Heart left ventricle (tissue), 13 donors: Measurements from ENCODE around the gene FGF2.

Experiments used
- POLR2A ChIP-seq, 2 donors: fragments of 450-650 bp; IDR thresholded peaks; one replicate each; pipeline ENCODE4 v1.6.1; 2017; ENCODE audit warnings: antibody characterized with exemption in 2 of 2, mild to moderate bottlenecking in 2 of 2, moderate library complexity in 2 of 2
- TF ChIP-seq, protein P1 (sequence below), 12 donors: fragments of 200-600 bp; sonication (generic) in 4 of 12; IDR thresholded peaks; one replicate each; pipeline versions ENCODE4 v1.5.0 to v1.8.0; 2018 to 2022; ENCODE audit warnings: antibody characterized with exemption in 12 of 12, mild to moderate bottlenecking in 5 of 12
- donor health status: ischemic (EF 13 %, LVEDD 7.1; RV severe dilation, severe dysfunction).
- donor health status: DM: no; HTN: yes; CAD: no.
- donor health status: DM: no; HTN: no; CAD: no.
- donor health status: ischemic (EF 25% LVEDD 6.9; RV normal size, moderate dysfunction).
- donor health status: ischemic (EF 25% LVEDD 5.7; RV mildly dilated, moderate dysfunction).
- donor health status: ischemic (EF 35%, LVEDD 5.7; RV mildly dilated, moderate dysfunction).
- donor health status: nonischemic (EF 11% LVEDD 7.7; RV severe dilation, severe dysfunction).
- donor health status: DM: yes; HTN: yes; CAD: no.
- donor health status: PGD.
- donor health status: ischemic (EF 29% LVEDD 5.4; RV normal size, mild dysfunction).
- donor health status: nonischemic (EF 23%, LVEDD 6.1; RV moderate dilation, normal function).

DNA sequence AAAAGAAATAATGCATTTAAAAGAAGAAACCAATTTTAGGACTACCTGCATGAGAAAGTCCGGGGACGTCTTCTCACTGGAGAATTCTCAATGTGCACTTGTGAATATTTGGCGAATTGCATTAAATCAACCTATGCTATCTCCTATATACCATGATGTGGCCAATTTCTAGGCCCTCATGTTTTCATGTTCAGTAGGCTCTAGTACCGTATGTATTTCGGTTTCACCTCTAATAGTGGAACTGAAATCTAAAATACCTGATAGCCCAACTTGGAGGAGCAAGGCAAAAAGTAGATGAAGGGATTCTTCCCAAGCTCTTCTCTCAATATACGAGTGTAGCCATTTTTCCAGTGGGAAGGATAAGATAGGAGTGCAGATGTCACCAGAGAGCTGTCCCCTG lies 11.4 kb upstream of the FGF2 start:
- TF ChIP-seq, protein P1, sequence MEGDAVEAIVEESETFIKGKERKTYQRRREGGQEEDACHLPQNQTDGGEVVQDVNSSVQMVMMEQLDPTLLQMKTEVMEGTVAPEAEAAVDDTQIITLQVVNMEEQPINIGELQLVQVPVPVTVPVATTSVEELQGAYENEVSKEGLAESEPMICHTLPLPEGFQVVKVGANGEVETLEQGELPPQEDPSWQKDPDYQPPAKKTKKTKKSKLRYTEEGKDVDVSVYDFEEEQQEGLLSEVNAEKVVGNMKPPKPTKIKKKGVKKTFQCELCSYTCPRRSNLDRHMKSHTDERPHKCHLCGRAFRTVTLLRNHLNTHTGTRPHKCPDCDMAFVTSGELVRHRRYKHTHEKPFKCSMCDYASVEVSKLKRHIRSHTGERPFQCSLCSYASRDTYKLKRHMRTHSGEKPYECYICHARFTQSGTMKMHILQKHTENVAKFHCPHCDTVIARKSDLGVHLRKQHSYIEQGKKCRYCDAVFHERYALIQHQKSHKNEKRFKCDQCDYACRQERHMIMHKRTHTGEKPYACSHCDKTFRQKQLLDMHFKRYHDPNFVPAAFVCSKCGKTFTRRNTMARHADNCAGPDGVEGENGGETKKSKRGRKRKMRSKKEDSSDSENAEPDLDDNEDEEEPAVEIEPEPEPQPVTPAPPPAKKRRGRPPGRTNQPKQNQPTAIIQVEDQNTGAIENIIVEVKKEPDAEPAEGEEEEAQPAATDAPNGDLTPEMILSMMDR (IDR thresholded peaks at IDR 0.05) = no peak
- TF ChIP-seq POLR2A (IDR thresholded peaks at IDR 0.05) = no peak
